ENCODE results near the gene NR6A1. TPM values are rescaled to one million over a fixed set of nuclear protein-coding genes. Genes with fewer than 3 reads are reported as not detected.

Gene NR6A1
- total and polyA plus RNA-seq, 2 of the 13 experiments (the other 11 are each of a cell fraction or from before 2014, with no cell fraction given): 28.1 to 31.5 TPM

DNA sequence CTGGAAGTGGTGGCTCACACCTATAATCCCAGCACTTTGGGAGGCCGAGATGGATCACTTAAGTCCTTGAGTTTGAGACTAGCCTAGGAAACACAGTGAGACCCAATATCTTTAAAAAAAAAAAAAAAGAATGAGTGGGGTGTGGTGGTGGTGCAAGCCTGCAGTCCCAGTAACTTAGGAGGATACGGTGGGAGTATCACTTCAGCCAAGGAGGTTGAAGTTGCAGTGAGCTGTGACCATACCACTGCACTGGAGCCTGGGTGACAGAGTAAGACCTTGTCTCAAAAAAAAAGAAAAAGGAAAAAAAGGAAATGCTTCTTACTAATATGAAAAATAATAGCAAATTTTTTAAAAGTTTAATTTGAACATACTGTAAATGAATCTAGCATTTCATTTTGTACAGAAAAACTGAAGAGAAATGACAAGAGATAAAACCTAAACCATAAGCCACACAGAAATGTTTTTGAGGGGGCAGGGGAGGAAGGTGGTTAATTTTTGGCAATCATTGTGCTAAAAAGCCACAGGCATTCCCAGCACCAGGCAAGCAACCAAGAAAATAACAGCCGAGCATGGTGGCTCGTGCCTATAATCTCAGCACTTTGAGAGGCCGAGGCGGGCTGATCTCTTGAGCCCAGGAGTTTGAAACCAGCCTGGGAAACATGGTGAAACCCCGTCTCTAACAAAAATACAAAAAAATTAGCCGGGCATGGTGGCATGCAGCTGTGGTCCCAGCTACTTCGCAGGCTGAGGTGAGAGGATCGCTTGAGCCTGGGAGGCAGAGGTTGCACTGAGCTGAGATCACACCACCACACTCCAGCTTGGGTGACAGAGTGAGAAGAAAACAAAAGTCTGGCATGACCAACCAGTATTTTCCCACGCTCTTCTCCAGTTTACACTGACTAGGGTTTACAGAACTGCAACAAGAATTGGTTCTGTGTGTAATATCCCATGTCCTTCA, 149.5 kb downstream of the NR6A1 start:
- FAIRE-seq (no peak), DNase-seq (ENCODE audit: low spot score) (no peak), ATAC-seq (no peak)
- Histone ChIP-seq H3K4me1 (ENCODE audit: insufficient read depth, low read length) (peaks cover 23% of the 10 kb centered on the region; the same call in 1 of the 2 replicates), H3K9ac (ENCODE audit: insufficient read depth, low read depth, low read length) (no peak overlapping the region), H3K4me3 (replicated peaks in 1 of 3; ENCODE audit: insufficient read depth in 1 of 3, low read depth in 2 of 3, low read length in 3 of 3) (no peak overlapping the region), H2AFZ (ENCODE audit: low read length) (no peak overlapping the region), H3K36me3 (replicated peaks in 1 of 2; ENCODE audit: control insufficient read depth in 1 of 2, insufficient read depth in 2 of 2, low read length in 2 of 2) (no peaks in the 10 kb centered on the region), H3K4me2 (ENCODE audit: low read depth, low read length) (no peak overlapping the region), H3K27ac (ENCODE audit: extremely low read length, insufficient read depth, low read length) (no peak overlapping the region), H3K27me3 (ENCODE audit: control insufficient read depth in 1 of 2, insufficient read depth in 2 of 2, low read length in 2 of 2) (no peaks in the 10 kb centered on the region), H3K79me2 (ENCODE audit: insufficient read depth, low read length) (peaks cover 4% of the 10 kb centered on the region), H3K9me3 (ENCODE audit: low read length) (no peaks in the 10 kb centered on the region), H4K20me1 (ENCODE audit: insufficient read depth, low read length) (0 out of 2 replicates have a peak, but pooled peaks cover 7% of the 10 kb centered on the region)
- intact Hi-C loops (cut with micrococcal nuclease; ENCODE audit: unreplicated experiment): no loop called here
- 97% methylated on average over 11 of the region's 11 CpGs for WGBS (ENCODE audit: low lambda C conversion rate)
- in situ Hi-C loops (cut with HindIII; ENCODE audit: extremely low pct_ligation_motif_present, low pct_unique_long_range_greater_than_20kb): no loop called here
- no TSS peak for BruUV-seq (replicated peaks)
- ChIA-PET CTCF (ENCODE audit: low intra/inter-chr PET ratio, low total read pairs) (interaction anchor here (1.1 to 3.1 kb wide), 2 partner anchors 88 to 91 kb away, joined by 6 to 12 read pairs; no protein-coding TSS in a partner anchor), POLR2A (no interaction called here)
- TF ChIP-seq, protein P1, sequence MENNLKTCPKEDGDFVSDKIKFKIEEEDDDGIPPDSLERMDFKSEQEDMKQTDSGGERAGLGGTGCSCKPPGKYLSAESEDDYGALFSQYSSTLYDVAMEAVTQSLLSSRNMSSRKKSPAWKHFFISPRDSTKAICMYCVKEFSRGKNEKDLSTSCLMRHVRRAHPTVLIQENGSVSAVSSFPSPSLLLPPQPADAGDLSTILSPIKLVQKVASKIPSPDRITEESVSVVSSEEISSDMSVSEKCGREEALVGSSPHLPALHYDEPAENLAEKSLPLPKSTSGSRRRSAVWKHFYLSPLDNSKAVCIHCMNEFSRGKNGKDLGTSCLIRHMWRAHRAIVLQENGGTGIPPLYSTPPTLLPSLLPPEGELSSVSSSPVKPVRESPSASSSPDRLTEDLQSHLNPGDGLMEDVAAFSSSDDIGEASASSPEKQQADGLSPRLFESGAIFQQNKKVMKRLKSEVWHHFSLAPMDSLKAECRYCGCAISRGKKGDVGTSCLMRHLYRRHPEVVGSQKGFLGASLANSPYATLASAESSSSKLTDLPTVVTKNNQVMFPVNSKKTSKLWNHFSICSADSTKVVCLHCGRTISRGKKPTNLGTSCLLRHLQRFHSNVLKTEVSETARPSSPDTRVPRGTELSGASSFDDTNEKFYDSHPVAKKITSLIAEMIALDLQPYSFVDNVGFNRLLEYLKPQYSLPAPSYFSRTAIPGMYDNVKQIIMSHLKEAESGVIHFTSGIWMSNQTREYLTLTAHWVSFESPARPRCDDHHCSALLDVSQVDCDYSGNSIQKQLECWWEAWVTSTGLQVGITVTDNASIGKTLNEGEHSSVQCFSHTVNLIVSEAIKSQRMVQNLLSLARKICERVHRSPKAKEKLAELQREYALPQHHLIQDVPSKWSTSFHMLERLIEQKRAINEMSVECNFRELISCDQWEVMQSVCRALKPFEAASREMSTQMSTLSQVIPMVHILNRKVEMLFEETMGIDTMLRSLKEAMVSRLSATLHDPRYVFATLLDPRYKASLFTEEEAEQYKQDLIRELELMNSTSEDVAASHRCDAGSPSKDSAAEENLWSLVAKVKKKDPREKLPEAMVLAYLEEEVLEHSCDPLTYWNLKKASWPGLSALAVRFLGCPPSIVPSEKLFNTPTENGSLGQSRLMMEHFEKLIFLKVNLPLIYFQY (CRISPR knock-in tag; IDR thresholded peaks at IDR 0.05; ENCODE audit: borderline replicate concordance): no peak
- TF ChIP-seq ZNF720 (CRISPR knock-in tag; IDR thresholded peaks at IDR 0.05) (no peak), ZNF557 (CRISPR knock-in tag; IDR thresholded peaks at IDR 0.05) (no peak), ZNF558 (CRISPR knock-in tag; IDR thresholded peaks at IDR 0.05; ENCODE audit: borderline replicate concordance) (no peak), ZNF879 (CRISPR knock-in tag; IDR thresholded peaks at IDR 0.05) (no peak), ZNF772 (CRISPR knock-in tag; IDR thresholded peaks at IDR 0.05) (no peak), CENPT (CRISPR knock-in tag; IDR thresholded peaks at IDR 0.05; ENCODE audit: low read depth) (no peak), MXI1 (IDR thresholded peaks at IDR 0.05; ENCODE audit: borderline replicate concordance, low read depth, low read length) (no peak), ZBTB7A (CRISPR knock-in tag; IDR thresholded peaks at IDR 0.05) (no peak), MAFK (conservative IDR thresholded peaks at IDR 0.05 in 1 of 2, IDR thresholded peaks at IDR 0.05 in 1 of 2; ENCODE audit: low read length in 2 of 2) (no peak), CC2D1A (CRISPR knock-in tag; IDR thresholded peaks at IDR 0.05) (no peak), ZBTB38 (CRISPR knock-in tag; IDR thresholded peaks at IDR 0.05) (no peak), ZNF264 (CRISPR knock-in tag; IDR thresholded peaks at IDR 0.05) (no peak)
- TF ChIP-seq, protein P2, sequence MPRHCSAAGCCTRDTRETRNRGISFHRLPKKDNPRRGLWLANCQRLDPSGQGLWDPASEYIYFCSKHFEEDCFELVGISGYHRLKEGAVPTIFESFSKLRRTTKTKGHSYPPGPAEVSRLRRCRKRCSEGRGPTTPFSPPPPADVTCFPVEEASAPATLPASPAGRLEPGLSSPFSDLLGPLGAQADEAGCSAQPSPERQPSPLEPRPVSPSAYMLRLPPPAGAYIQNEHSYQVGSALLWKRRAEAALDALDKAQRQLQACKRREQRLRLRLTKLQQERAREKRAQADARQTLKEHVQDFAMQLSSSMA (CRISPR knock-in tag; IDR thresholded peaks at IDR 0.05): no peak
- TF ChIP-seq, protein P3, sequence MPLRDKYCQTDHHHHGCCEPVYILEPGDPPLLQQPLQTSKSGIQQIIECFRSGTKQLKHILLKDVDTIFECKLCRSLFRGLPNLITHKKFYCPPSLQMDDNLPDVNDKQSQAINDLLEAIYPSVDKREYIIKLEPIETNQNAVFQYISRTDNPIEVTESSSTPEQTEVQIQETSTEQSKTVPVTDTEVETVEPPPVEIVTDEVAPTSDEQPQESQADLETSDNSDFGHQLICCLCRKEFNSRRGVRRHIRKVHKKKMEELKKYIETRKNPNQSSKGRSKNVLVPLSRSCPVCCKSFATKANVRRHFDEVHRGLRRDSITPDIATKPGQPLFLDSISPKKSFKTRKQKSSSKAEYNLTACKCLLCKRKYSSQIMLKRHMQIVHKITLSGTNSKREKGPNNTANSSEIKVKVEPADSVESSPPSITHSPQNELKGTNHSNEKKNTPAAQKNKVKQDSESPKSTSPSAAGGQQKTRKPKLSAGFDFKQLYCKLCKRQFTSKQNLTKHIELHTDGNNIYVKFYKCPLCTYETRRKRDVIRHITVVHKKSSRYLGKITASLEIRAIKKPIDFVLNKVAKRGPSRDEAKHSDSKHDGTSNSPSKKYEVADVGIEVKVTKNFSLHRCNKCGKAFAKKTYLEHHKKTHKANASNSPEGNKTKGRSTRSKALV (CRISPR knock-in tag; IDR thresholded peaks at IDR 0.05): no peak
- TF ChIP-seq, protein P4, sequence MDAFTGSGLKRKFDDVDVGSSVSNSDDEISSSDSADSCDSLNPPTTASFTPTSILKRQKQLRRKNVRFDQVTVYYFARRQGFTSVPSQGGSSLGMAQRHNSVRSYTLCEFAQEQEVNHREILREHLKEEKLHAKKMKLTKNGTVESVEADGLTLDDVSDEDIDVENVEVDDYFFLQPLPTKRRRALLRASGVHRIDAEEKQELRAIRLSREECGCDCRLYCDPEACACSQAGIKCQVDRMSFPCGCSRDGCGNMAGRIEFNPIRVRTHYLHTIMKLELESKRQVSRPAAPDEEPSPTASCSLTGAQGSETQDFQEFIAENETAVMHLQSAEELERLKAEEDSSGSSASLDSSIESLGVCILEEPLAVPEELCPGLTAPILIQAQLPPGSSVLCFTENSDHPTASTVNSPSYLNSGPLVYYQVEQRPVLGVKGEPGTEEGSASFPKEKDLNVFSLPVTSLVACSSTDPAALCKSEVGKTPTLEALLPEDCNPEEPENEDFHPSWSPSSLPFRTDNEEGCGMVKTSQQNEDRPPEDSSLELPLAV (CRISPR knock-in tag; conservative IDR thresholded peaks at IDR 0.05; ENCODE audit: low read depth): no peak
